HepG2 (cell line): ENCODE data around the gene CAPN12. TPM values are rescaled to one million over a fixed set of nuclear protein-coding genes. Genes with fewer than 3 reads are reported as not detected.
A peak's percentile ranks its signal among the peaks of the same experiment; 100 is the strongest.

Experiments used
- ARID4A ChIP-seq: sonication (generic); formaldehyde crosslinking; IDR thresholded peaks from 2 replicates; pipeline ENCODE4 v1.5.0; 2020; ENCODE audit warnings: mild to moderate bottlenecking, missing genetic modification reagents, borderline replicate concordance
- CEBPG ChIP-seq: IDR thresholded peaks from 2 replicates; pipeline ENCODE4 v1.6.1; 2016
- ETV6 ChIP-seq: sonication (generic); formaldehyde crosslinking; conservative IDR thresholded peaks from 2 replicates; pipeline ENCODE4 v1.4.0; 2020; ENCODE audit warnings: missing genetic modification reagents
- IKZF5 ChIP-seq: IDR thresholded peaks from 2 replicates; pipeline ENCODE4 v1.6.1; 2018; ENCODE audit warnings: missing genetic modification reagents, mild to moderate bottlenecking, missing compliant biosample characterization
- KIAA2018 ChIP-seq: sonication (generic); formaldehyde crosslinking; IDR thresholded peaks from 2 replicates; pipeline ENCODE4 v1.5.0; 2020; ENCODE audit warnings: mild to moderate bottlenecking, missing genetic modification reagents, borderline replicate concordance
- POLR2G ChIP-seq: fragments of 200-400 bp; formaldehyde crosslinking; IDR thresholded peaks from 2 replicates; pipeline ENCODE4 v1.6.1; 2018; ENCODE audit warnings: mild to moderate bottlenecking, low read depth, low read length, moderate library complexity
- RXRA ChIP-seq: sonication (generic); formaldehyde crosslinking; IDR thresholded peaks from 2 replicates; pipeline ENCODE4 v1.5.1; 2020; ENCODE audit warnings: missing genetic modification reagents
- SALL1 ChIP-seq: sonication (generic); formaldehyde crosslinking; IDR thresholded peaks from 2 replicates; pipeline ENCODE4 v1.8.0; 2022; ENCODE audit warnings: mild to moderate bottlenecking, missing genetic modification reagents
- ZNF280D ChIP-seq: sonication (generic); formaldehyde crosslinking; IDR thresholded peaks from 2 replicates; pipeline ENCODE4 v1.5.1; 2020; ENCODE audit warnings: mild to moderate bottlenecking, missing genetic modification reagents
- ZNF33A ChIP-seq: sonication (generic); formaldehyde crosslinking; IDR thresholded peaks from 2 replicates; pipeline ENCODE4 v1.5.1; 2020; ENCODE audit warnings: missing genetic modification reagents, mild to moderate bottlenecking, moderate library complexity, borderline replicate concordance
- ZNF550 ChIP-seq: sonication (generic); formaldehyde crosslinking; IDR thresholded peaks from 2 replicates; pipeline ENCODE4 v1.4.0; 2020; ENCODE audit warnings: mild to moderate bottlenecking, missing genetic modification reagents, borderline replicate concordance
- polyA plus RNA-seq, 8 experiments: library from polyadenylated mRNA; depleted of rRNA in 3 of 8; stranded (reverse) in 7 of 8; unstranded in 1 of 8; fragments of >200 nt; fragmentation: Illumina TruSeq in 4 of 8; extraction: Trizol in 4 of 8; gene quantifications; 2 replicates each; pipeline versions ENCODE4 v1.2.1 to v1.2.3, GENCODE V29; 2011 to 2016; ENCODE audit warnings: low read depth in 4 of 8, missing spikeins in 1 of 8, mixed read lengths in 1 of 8; ENCODE audit not compliant: insufficient read depth in 1 of 8
- total RNA-seq, 5 experiments: library from RNA; depleted of rRNA; stranded (reverse); fragments of >200 nt; fragmentation: Illumina TruSeq; extraction: Trizol; gene quantifications; 2 replicates each; pipeline ENCODE4 v1.2.3, GENCODE V29; 2016; ENCODE audit warnings: low read depth in 1 of 5

Gene CAPN12
- total and polyA plus RNA-seq, 2 of the 13 experiments (the other 11 are each of a cell fraction or from before 2014, with no cell fraction given): 1.6 to 13.6 TPM

- no peak for TF ChIP-seq ZNF550 (CRISPR knock-in tag)
- TF ChIP-seq ZNF33A (CRISPR knock-in tag): no peak
- TF ChIP-seq POLR2G: peak; percentile 69
- peak; percentile 83 for TF ChIP-seq SALL1 (CRISPR knock-in tag)
- TF ChIP-seq ARID4A (CRISPR knock-in tag): peak; percentile 54; the same call in 1 of the 2 replicates
- TF ChIP-seq CEBPG (CRISPR knock-in tag): peak; percentile 48; the same call in 1 of the 2 replicates
- TF ChIP-seq KIAA2018: no peak
- no peak for TF ChIP-seq ZNF280D
- TF ChIP-seq RXRA (CRISPR knock-in tag): no peak; the same call in 1 of the 2 replicates
- peak; percentile 38; the same call in 1 of the 2 replicates for TF ChIP-seq IKZF5 (CRISPR knock-in tag)
- no peak for TF ChIP-seq ETV6
Measured at GRCh38 chr19:38721979-38722773, 22.1 kb downstream of the CAPN12 start (continued).
